Activated naive CD4-positive, alpha-beta T cell treated with anti-CD3 and anti-CD28 coated beads, Interleukin-2, amount 10 ng/mL, durations not matched to agents 7 days and 5 days (primary cell): ENCODE measurements around the gene APOA1.
A peak's percentile ranks its signal among the peaks of the same experiment; 100 is the strongest.

ENCODE experiments used
- CTCF ChIA-PET: fragments of 350-600 bp; sonication (Branson Sonifier 250); formaldehyde crosslinking; loops from one replicate; lab custom pipeline; 2021; ENCODE audit warnings: antibody characterized with exemption; lab: Charles Lee
- DNase-seq: peaks from one replicate; pipeline ENCODE4 v3.0.0-alpha.2; 2020
- H3K27ac Mint-ChIP-seq: one replicate; pipeline ENCODE4 v1.8.0; 2021; ENCODE audit warnings: mild to moderate bottlenecking, moderate library complexity, mixed read lengths
- H3K27me3 Mint-ChIP-seq: one replicate; pipeline ENCODE4 v1.8.0; 2021; ENCODE audit warnings: mild to moderate bottlenecking, mixed read lengths
- H3K36me3 Mint-ChIP-seq: one replicate; pipeline ENCODE4 v1.8.0; 2021; ENCODE audit warnings: mixed read lengths
- H3K4me1 Mint-ChIP-seq: one replicate; pipeline ENCODE4 v1.8.0; 2021; ENCODE audit warnings: mixed read lengths
- H3K4me3 Mint-ChIP-seq: one replicate; pipeline ENCODE4 v1.8.0; 2021; ENCODE audit warnings: mild to moderate bottlenecking, moderate library complexity, mixed read lengths
- H3K9me3 Mint-ChIP-seq: one replicate; pipeline ENCODE4 v1.8.0; 2021; ENCODE audit warnings: mixed read lengths

Gene APOA1

DNA sequence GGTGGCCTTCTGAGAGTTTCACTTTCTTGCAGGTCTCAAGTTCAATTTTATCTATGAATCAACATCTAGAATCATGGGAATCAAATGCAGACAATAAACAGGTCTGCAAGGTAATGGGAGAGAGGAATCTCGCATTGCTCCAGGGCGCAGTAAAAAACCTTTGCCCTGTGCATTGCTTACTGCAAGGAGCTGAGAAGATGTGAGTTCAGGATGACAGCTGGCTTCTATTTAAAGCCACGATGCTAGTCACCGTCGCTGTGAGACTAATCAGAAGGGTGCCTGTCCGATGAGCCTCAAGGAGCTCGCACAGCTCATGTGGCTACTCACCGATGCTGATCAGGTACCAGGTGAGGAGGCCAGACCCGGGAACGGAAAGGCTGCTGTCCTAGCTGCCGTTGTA is 30.2 kb upstream of the APOA1 start:
- no peak for DNase-seq
- Mint-ChIP-seq H3K27me3 (no peaks in the 10 kb centered on the region), H3K9me3 (no peaks in the 10 kb centered on the region), H3K27ac (no peak overlapping the region), H3K4me3 (no peak overlapping the region), H3K4me1 (peaks cover 2% of the 10 kb centered on the region), H3K36me3 (peaks cover 59% of the 10 kb centered on the region)
- CTCF ChIA-PET, result interaction anchor here (1.1 to 1.8 kb wide), 2 partner anchors 32 to 77 kb away, joined by 4 to 5 read pairs; partner anchors contain the start of gene APOA5

GRCh38 chr11:116866804-116867455 is 29.5 kb upstream of the APOA1 start:
- Mint-ChIP-seq H3K9me3 (no peaks in the 10 kb centered on the region), H3K36me3 (peaks cover 60% of the 10 kb centered on the region), H3K27ac (no peak overlapping the region), H3K4me3 (no peak overlapping the region), H3K4me1 (peaks cover 2% of the 10 kb centered on the region), H3K27me3 (no peaks in the 10 kb centered on the region)
- DNase-seq, result no peak
- CTCF ChIA-PET, result interaction anchor here (1.1 to 1.8 kb wide), 2 partner anchors 31 to 76 kb away, joined by 4 to 5 read pairs; partner anchors contain the start of gene APOA5

DNA sequence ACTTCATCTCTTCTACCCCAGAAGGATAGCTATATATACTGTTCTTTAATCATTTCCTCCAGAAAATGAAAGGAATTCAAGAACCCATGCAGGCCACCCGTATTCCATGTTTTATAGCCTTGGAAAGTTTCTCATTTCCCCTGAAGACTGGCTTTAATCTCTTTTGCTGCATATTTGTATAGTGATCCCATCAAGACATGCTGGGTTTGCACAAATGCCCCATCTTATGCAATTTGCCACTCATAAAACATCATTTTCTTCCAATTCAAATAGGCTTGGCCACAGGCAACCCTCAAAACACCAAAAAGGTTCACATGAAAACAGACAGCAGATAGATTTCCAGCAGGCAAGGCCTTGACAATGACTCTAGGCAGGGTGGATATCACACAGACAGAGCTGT is 28.3 kb upstream of the APOA1 start:
- no peaks in the 10 kb centered on the region for H3K27me3 Mint-ChIP-seq
- no peak overlapping the region for H3K4me3 Mint-ChIP-seq
- H3K36me3 Mint-ChIP-seq, result peaks cover 63% of the 10 kb centered on the region
- peak overlapping the region; percentile 25 for H3K27ac Mint-ChIP-seq
- CTCF ChIA-PET, result no interaction called here
- peaks cover 4% of the 10 kb centered on the region for H3K4me1 Mint-ChIP-seq
- no peak for DNase-seq
- H3K9me3 Mint-ChIP-seq, result no peaks in the 10 kb centered on the region

GRCh38 chr11:116864531-116864930 is 27.1 kb upstream of the APOA1 start:
- Mint-ChIP-seq H3K4me3 (no peak overlapping the region), H3K4me1 (peaks cover 4% of the 10 kb centered on the region), H3K27me3 (no peaks in the 10 kb centered on the region), H3K9me3 (no peaks in the 10 kb centered on the region), H3K27ac (no peak overlapping the region), H3K36me3 (peaks cover 57% of the 10 kb centered on the region)
- DNase-seq, result no peak
- CTCF ChIA-PET, result interaction anchor here (0.7 kb wide), 1 partner anchor 10 kb away, joined by 3 read pairs; no protein-coding TSS in a partner anchor

- Mint-ChIP-seq H3K36me3 (peaks cover 66% of the 10 kb centered on the region), H3K4me3 (no peak overlapping the region), H3K9me3 (no peaks in the 10 kb centered on the region), H3K4me1 (peaks cover 4% of the 10 kb centered on the region), H3K27ac (no peak overlapping the region), H3K27me3 (no peaks in the 10 kb centered on the region)
- CTCF ChIA-PET, result no interaction called here
- no peak for DNase-seq
Measured at GRCh38 chr11:116862951-116863350, 25.5 kb upstream of the APOA1 start.

DNA sequence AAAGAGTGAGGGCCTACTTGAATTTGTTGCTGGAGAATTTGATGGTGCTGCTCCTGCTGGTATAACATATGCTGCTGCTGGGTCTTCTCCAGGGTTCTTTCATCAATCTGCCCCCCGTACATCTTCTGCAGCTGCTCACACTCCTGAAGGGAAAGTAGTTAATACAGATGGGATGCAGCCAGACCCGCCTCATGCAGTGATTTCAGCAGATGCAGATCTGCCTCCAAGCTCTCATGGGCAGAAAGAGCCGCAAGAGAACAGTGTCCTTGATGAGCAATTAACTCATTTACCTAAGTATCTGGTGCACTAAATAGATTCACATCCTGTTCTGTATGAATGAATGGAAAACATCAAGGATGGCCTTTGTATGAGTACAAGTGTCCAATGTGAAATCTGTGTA is 24.8 kb upstream of the APOA1 start:
- CTCF ChIA-PET, result interaction anchor here (1.0 kb wide), 1 partner anchor 26 kb away, joined by 3 read pairs; no protein-coding TSS in a partner anchor
- Mint-ChIP-seq H3K27me3 (no peaks in the 10 kb centered on the region), H3K27ac (no peak overlapping the region), H3K4me3 (no peak overlapping the region), H3K4me1 (peaks cover 4% of the 10 kb centered on the region), H3K9me3 (no peaks in the 10 kb centered on the region), H3K36me3 (peaks cover 68% of the 10 kb centered on the region)
- DNase-seq, result no peak

- CTCF ChIA-PET, result interaction anchor here (0.8 to 1.0 kb wide), 2 partner anchors 22 to 25 kb away, joined by 3 to 6 read pairs; no protein-coding TSS in a partner anchor
- Mint-ChIP-seq H3K4me1 (peaks cover 9% of the 10 kb centered on the region), H3K27me3 (no peaks in the 10 kb centered on the region), H3K27ac (peak overlapping the region; percentile 22), H3K4me3 (no peak overlapping the region), H3K9me3 (no peaks in the 10 kb centered on the region), H3K36me3 (peaks cover 69% of the 10 kb centered on the region)
- DNase-seq, result no peak
Measured at GRCh38 chr11:116861539-116861938, 24.1 kb upstream of the APOA1 start.

- Mint-ChIP-seq H3K27ac (no peak overlapping the region), H3K9me3 (no peaks in the 10 kb centered on the region), H3K27me3 (no peaks in the 10 kb centered on the region), H3K4me1 (peaks cover 22% of the 10 kb centered on the region), H3K4me3 (no peak overlapping the region), H3K36me3 (peaks cover 72% of the 10 kb centered on the region)
- CTCF ChIA-PET, result no interaction called here
- no peak for DNase-seq
Measured at GRCh38 chr11:116860303-116860702, 22.9 kb upstream of the APOA1 start.

DNA sequence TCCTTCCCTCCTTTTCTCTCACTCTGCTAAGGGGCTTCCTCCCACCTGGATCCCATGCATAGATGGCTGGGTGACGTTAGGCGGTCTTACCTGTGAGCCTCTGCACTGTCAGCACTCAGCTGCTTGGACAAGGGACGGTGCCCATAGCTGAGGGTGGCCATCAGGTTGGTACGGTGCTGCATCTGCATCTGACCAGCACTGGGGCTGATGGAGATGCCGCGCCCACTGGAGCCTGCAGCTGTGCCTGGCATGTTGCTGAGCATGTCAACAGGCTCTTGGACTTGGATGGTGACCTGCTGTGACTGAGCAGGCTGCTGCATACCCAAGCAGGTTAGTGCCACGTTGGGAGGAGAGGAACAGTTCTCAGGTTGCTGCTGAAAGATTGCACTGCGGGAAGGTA is 21.8 kb upstream of the APOA1 start:
- Mint-ChIP-seq H3K27me3 (no peaks in the 10 kb centered on the region), H3K4me1 (peaks cover 30% of the 10 kb centered on the region), H3K9me3 (no peaks in the 10 kb centered on the region), H3K27ac (no peak overlapping the region), H3K4me3 (no peak overlapping the region), H3K36me3 (peaks cover 71% of the 10 kb centered on the region)
- no peak for DNase-seq
- CTCF ChIA-PET, result interaction anchor here (1.2 kb wide), 1 partner anchor 368 kb away, joined by 4 read pairs; no protein-coding TSS in a partner anchor

DNA sequence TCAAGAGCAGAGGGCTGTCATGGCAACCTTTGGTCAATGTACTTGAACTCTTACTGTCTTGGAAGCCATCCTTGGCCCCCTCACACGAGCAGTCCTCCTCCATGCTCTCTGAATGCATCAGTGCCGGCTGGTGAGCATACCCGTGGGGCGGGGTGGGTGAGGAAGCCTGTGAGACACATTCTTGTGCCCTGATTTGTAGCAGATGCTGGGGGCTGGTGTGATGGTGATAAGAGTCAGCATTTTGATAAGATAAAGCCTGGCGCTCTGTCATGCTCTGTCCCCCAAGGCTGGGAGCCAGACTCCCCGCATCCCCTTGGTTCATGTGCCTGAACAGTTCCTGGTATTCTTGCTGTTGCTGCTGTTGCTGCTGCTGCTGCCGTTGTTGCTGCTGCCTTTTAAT is 20.5 kb upstream of the APOA1 start:
- no peaks in the 10 kb centered on the region for H3K27me3 Mint-ChIP-seq
- H3K27ac Mint-ChIP-seq, result peak overlapping the region; percentile 28
- peaks cover 42% of the 10 kb centered on the region for H3K4me1 Mint-ChIP-seq
- CTCF ChIA-PET, result interaction anchor here (2.5 kb wide), 1 partner anchor 22 kb away, joined by 15 read pairs; no protein-coding TSS in a partner anchor
- DNase-seq, result no peak
- peaks cover 69% of the 10 kb centered on the region for H3K36me3 Mint-ChIP-seq
- no peaks in the 10 kb centered on the region for H3K9me3 Mint-ChIP-seq
- no peak overlapping the region for H3K4me3 Mint-ChIP-seq

DNA sequence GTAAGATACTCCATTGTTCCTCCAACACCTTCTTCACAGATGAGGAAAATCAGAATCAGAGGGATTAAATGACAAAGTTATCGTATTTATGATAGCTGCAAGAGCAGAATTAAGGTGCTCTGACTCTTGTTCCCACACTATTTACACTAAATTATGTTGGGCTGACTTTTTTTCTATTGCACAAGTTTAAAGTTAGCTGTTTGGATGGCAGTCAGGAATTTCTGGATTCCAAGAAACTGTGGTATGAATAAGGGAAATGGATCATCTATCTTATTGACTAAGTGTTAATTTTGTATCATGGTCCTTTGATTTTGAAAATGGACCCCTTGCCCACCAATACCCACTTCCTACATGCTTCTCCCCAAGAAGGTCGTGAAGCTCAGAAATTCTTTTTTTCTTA is 19.9 kb upstream of the APOA1 start:
- Mint-ChIP-seq H3K36me3 (peaks cover 75% of the 10 kb centered on the region), H3K4me1 (peaks cover 49% of the 10 kb centered on the region), H3K9me3 (no peaks in the 10 kb centered on the region), H3K27me3 (no peaks in the 10 kb centered on the region), H3K4me3 (no peak overlapping the region), H3K27ac (no peak overlapping the region)
- CTCF ChIA-PET, result interaction anchor here (1.0 to 2.5 kb wide), 2 partner anchors 21 to 114 kb away, joined by 3 to 15 read pairs; no protein-coding TSS in a partner anchor
- no peak for DNase-seq

GRCh38 chr11:116856423-116856822 is 19.0 kb upstream of the APOA1 start:
- no peak overlapping the region for H3K4me3 Mint-ChIP-seq
- no peaks in the 10 kb centered on the region for H3K9me3 Mint-ChIP-seq
- H3K27ac Mint-ChIP-seq, result peak overlapping the region; percentile 72
- DNase-seq, result no peak
- H3K27me3 Mint-ChIP-seq, result no peaks in the 10 kb centered on the region
- CTCF ChIA-PET, result interaction anchor here (1.0 to 2.5 kb wide), 2 partner anchors 20 to 113 kb away, joined by 3 to 15 read pairs; no protein-coding TSS in a partner anchor
- H3K36me3 Mint-ChIP-seq, result peaks cover 67% of the 10 kb centered on the region
- peaks cover 54% of the 10 kb centered on the region for H3K4me1 Mint-ChIP-seq

DNA sequence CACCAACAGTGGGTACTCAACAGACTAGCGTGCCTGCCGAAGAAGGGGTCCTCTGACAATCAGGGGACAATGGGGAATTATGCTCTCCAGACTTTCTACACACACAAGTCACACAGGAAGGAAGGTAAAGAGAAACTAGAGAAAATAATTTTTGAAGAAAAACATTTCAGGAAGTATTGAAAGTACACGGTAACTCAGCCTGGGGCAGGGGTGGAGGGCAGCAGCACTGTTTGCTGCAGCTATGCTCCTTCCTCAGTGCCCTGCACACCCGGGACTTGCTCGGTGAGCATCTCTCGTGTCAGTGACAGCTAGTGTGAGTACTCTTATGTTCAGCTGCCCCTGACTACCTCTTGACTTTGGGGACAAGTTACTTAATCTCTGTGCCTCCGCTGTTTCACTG is 18.0 kb upstream of the APOA1 start:
- DNase-seq, result peak; percentile 36
- Mint-ChIP-seq H3K9me3 (no peaks in the 10 kb centered on the region), H3K4me3 (no peak overlapping the region), H3K27ac (peak overlapping the region; percentile 80), H3K4me1 (peaks cover 64% of the 10 kb centered on the region), H3K36me3 (peaks cover 61% of the 10 kb centered on the region), H3K27me3 (no peaks in the 10 kb centered on the region)
- CTCF ChIA-PET, result interaction anchor here (2.5 to 5.9 kb wide), 3 partner anchors 14 to 19 kb away, joined by 11 to 57 read pairs (median 15); partner anchors contain the start of gene APOA1

DNA sequence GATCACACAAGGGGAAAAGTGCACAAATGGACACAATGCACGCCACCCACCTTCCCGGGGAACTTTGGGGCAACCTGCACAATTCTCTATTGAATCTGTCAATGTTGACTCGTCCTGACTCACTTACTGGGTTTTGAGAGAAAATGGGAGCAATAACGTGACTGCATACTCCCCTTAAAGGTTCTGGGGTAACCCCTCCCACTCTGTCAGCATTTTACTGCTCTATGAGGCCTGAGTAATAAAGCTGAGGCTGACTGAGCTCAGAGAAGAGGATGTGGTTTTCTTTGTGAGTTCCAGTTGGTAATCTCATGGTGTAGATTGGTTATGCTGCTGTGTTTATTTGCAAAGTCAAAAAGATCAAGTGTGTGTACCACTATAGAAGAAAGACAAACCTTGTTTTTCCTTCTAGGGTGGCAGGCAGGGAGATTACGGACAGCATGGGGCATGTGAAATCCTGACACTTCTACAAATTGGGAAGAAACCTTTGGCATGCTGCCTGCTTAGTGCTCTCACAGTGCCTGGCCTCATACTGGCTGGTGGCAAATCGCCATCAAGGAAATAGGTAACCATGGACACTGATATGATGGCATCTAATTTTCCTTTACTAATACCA is 16.1 kb upstream of the APOA1 start:
- Mint-ChIP-seq H3K27me3 (no peaks in the 10 kb centered on the region), H3K27ac (peak overlapping the region; percentile 96), H3K9me3 (no peaks in the 10 kb centered on the region), H3K4me3 (peak overlapping the region; percentile 2), H3K4me1 (peaks cover 74% of the 10 kb centered on the region), H3K36me3 (peaks cover 65% of the 10 kb centered on the region)
- peak; percentile 73 for DNase-seq
- CTCF ChIA-PET, result interaction anchor here (0.9 to 5.9 kb wide), 6 partner anchors 11 to 253 kb away, joined by 3 to 57 read pairs (median 11); partner anchors contain the start of genes APOA1 and APOA5
